Measurements from ENCODE around the gene TBC1D2B. TPM values are rescaled to one million over a fixed set of nuclear protein-coding genes. Genes with fewer than 3 reads are reported as not detected.

The TBC1D2B gene
- total RNA-seq, 1 experiment from 2014 or later, result 17.6 TPM

DNA sequence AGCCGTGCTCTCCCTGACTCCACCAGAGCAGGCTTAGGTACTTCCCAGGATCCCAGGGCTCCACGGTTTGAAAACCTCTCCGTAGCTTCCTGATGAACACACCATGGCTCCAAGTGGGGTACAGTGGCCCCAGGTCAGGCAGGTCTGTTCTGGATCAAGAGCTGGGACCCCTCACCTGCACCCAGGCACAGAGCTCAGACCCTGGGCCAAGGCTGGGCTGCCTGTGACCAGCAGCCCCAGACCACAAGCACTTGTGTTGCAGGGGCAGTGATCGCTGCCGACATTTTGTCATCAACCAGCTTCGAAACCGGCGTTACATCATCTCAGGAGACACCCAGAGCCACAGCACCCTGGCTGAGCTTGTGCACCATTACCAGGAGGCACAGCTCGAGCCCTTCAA is 20.2 kb upstream of the TBC1D2B start:
- no peak overlapping the region for H2AFZ ChIP-seq (ENCODE audit: low read length)
- no peak for TF ChIP-seq CTCF (conservative IDR thresholded peaks at IDR 0.05)
- Mint-ChIP-seq H3K4me1 (no peaks in the 10 kb centered on the region), H3K4me3 (no peak overlapping the region), H3K36me3 (ENCODE audit: insufficient read depth in 1 of 3, low read depth in 3 of 3) (no peaks in the 10 kb centered on the region), H3K27me3 (ENCODE audit: low read depth) (peaks cover 28% of the 10 kb centered on the region), H3K27ac (no peak overlapping the region), H3K9me3 (no peaks in the 10 kb centered on the region)
- no peaks in the 10 kb centered on the region for H4K20me1 ChIP-seq (ENCODE audit: control insufficient read depth, insufficient read depth, insufficient read length)
- H3K79me1 ChIP-seq (ENCODE audit: insufficient read depth, low read depth, low read length, poor library complexity, severe bottlenecking), result no peaks in the 10 kb centered on the region
- no peaks in the 10 kb centered on the region for H3K79me2 ChIP-seq (ENCODE audit: insufficient read depth, low read length)
- no peak overlapping the region for H3K14ac ChIP-seq (ENCODE audit: insufficient read depth, low read length)
- H3K23ac ChIP-seq (ENCODE audit: insufficient read length, low read depth, low read length), result no peak overlapping the region
- H2BK120ac ChIP-seq (ENCODE audit: low read depth, low read length, poor library complexity, severe bottlenecking), result no peak overlapping the region
- no peak overlapping the region for H3T11ph ChIP-seq (ENCODE audit: low read length)
- no peak overlapping the region for H3K4ac ChIP-seq (ENCODE audit: low read depth, low read length)
- H2BK5ac ChIP-seq (ENCODE audit: insufficient read length, low read length), result no peak overlapping the region
- no peaks in the 10 kb centered on the region for H3K4me1 ChIP-seq (ENCODE audit: insufficient read depth, low read length)
- no peak overlapping the region for H3K4me2 ChIP-seq (ENCODE audit: insufficient read depth, insufficient read length, low read length)
- H4K5ac ChIP-seq (ENCODE audit: insufficient read length, low read depth, low read length), result no peak overlapping the region
- H2AK5ac ChIP-seq (ENCODE audit: insufficient read length, low read length), result no peak overlapping the region
- H3K23me2 ChIP-seq (ENCODE audit: insufficient read length, low read depth, low read length, poor library complexity, severe bottlenecking), result no peaks in the 10 kb centered on the region
- DNase-seq, result no peak
- no peak overlapping the region for H4K91ac ChIP-seq (ENCODE audit: insufficient read length, low read depth, low read length)
- H2BK12ac ChIP-seq (ENCODE audit: insufficient read length, low read depth, low read length), result no peak overlapping the region
- H3K9ac ChIP-seq (ENCODE audit: extremely low read depth, insufficient read length, low read length), result no peak overlapping the region
- no CpG with 5 or more reads among the region's 9 CpGs for WGBS (ENCODE audit: extremely low coverage, insufficient read length, low lambda C conversion rate)
- no peak overlapping the region for H3K18ac ChIP-seq (ENCODE audit: insufficient read length, low read depth, low read length)
- no peak overlapping the region for H3K56ac ChIP-seq (ENCODE audit: insufficient read length, low read depth, low read length)
- no peaks in the 10 kb centered on the region; the same call in 1 of the 2 replicates for H3K27me3 ChIP-seq (ENCODE audit: insufficient read depth, low read length)
- no peaks in the 10 kb centered on the region for H3K9me3 ChIP-seq (ENCODE audit: control insufficient read depth, low read depth, low read length)
- no peak overlapping the region for H2BK15ac ChIP-seq (ENCODE audit: low read depth, low read length)
- H4K8ac ChIP-seq (replicated peaks; ENCODE audit: insufficient read length, low read depth, low read length), result no peak overlapping the region
- no peak overlapping the region for H2BK20ac ChIP-seq (ENCODE audit: low read depth, low read length, poor library complexity, severe bottlenecking)
- no peak overlapping the region for H3K27ac ChIP-seq (ENCODE audit: insufficient read length, low read depth, low read length)

Measured in H9 (cell line).